B cell (primary cell): ENCODE results near the gene IL10RA. TPM values are rescaled to one million over a fixed set of nuclear protein-coding genes. Genes with fewer than 3 reads are reported as not detected.

ENCODE experiments used
- ATAC-seq: fragments of 200-7000 bp; cut with Tn5 transposase; one replicate; pipeline ENCODE4 v1.10.0; 2021; ENCODE audit warnings: low read depth, mild to moderate bottlenecking, moderate number of reproducible peaks, moderate library complexity
- CTCF ChIA-PET: fragments of 350-600 bp; sonication (Branson Sonifier 250); formaldehyde crosslinking; loops from one replicate; lab custom pipeline; 2021; ENCODE audit warnings: antibody characterized with exemption, inconsistent platforms; lab: Charles Lee
- POLR2A ChIA-PET: fragments of 350-600 bp; sonication (Branson Sonifier 250); formaldehyde crosslinking; loops from one replicate; lab custom pipeline; 2021; ENCODE audit warnings: antibody characterized with exemption; lab: Charles Lee
- DNase-seq: peaks from one replicate; pipeline ENCODE4 v3.0.0; 2013
- H2AFZ ChIP-seq: 2 replicates; pipeline ENCODE4 v1.6.1; 2012; ENCODE audit warnings: mild to moderate bottlenecking, low read depth, low read length; ENCODE audit not compliant: insufficient read depth, poor library complexity, severe bottlenecking
- H3K27ac ChIP-seq, 2 donors: 1 replicate in 1 of 2; 2 replicates in 1 of 2; pipeline ENCODE4 v1.5.1; 2012 to 2013; ENCODE audit warnings: low read length in 2 of 2, mild to moderate bottlenecking in 2 of 2, moderate library complexity in 1 of 2
- H3K27me3 ChIP-seq, 4 experiments: fragments of 200-600 bp in 1 of 4; sonication (generic) in 1 of 4; replicated peaks in 1 of 4; 1 replicate in 2 of 4; 2 replicates in 2 of 4; pipeline versions ENCODE4 v1.6.1 to v1.7.0; 2013 to 2016; ENCODE audit warnings: low read length in 3 of 4, mild to moderate bottlenecking in 2 of 4, mixed read lengths in 1 of 4, moderate library complexity in 1 of 4; ENCODE audit not compliant: insufficient read depth in 4 of 4, control insufficient read depth in 3 of 4; ENCODE audit errors: control extremely low read depth in 1 of 4
- H3K36me3 ChIP-seq, 2 experiments: replicated peaks in 1 of 2; 1 replicate in 1 of 2; 2 replicates in 1 of 2; pipeline versions ENCODE4 v1.6.1 to v1.7.1; 2013; ENCODE audit warnings: low read length in 1 of 2; ENCODE audit not compliant: insufficient read depth in 2 of 2, control insufficient read depth in 1 of 2; ENCODE audit errors: control extremely low read depth in 1 of 2, extremely low read depth in 1 of 2
- H3K4me1 ChIP-seq, 2 donors: fragments of 200-600 bp in 1 of 2; sonication (generic) in 1 of 2; 1 replicate in 1 of 2; 2 replicates in 1 of 2; pipeline versions ENCODE4 v1.5.1 to v1.6.1; 2013 to 2017; ENCODE audit warnings: low read length in 2 of 2; ENCODE audit not compliant: control insufficient read depth in 2 of 2, insufficient read depth in 2 of 2
- H3K4me2 ChIP-seq: replicated peaks from 2 replicates; pipeline ENCODE3; 2012; ENCODE audit warnings: mild to moderate bottlenecking, low read depth, low read length; ENCODE audit not compliant: poor library complexity, severe bottlenecking
- H3K4me3 ChIP-seq, 5 experiments: fragments of 200-600 bp in 1 of 5; sonication (generic) in 1 of 5; 1 replicate in 3 of 5; 2 replicates in 2 of 5; pipeline versions ENCODE4 v1.5.1 to v1.7.0; 2011 to 2016; ENCODE audit warnings: low read length in 4 of 5, mild to moderate bottlenecking in 4 of 5, low read depth in 2 of 5, control low read depth in 1 of 5, moderate library complexity in 1 of 5; ENCODE audit not compliant: insufficient read depth in 1 of 5; ENCODE audit errors: control extremely low read depth in 1 of 5, extremely low read depth in 1 of 5
- H3K79me2 ChIP-seq: fragments of 200-600 bp; sonication (generic); one replicate; pipeline ENCODE4 v1.6.0; 2016; ENCODE audit warnings: low read length; ENCODE audit not compliant: control insufficient read depth, insufficient read depth
- H3K9ac ChIP-seq: fragments of 200-600 bp; sonication (generic); 2 replicates; pipeline ENCODE4 v1.6.1; 2017; ENCODE audit warnings: mild to moderate bottlenecking, low read length, moderate library complexity
- H3K9me3 ChIP-seq, 3 donors: one replicate each; pipeline versions ENCODE4 v1.6.1 to v1.7.1; 2013; ENCODE audit warnings: low read length in 2 of 3; ENCODE audit not compliant: control insufficient read depth in 2 of 3, insufficient read depth in 1 of 3; ENCODE audit errors: control extremely low read depth in 1 of 3
- H4K20me1 ChIP-seq: 2 replicates; pipeline ENCODE4 v1.6.0; 2012; ENCODE audit warnings: mild to moderate bottlenecking, low read length; ENCODE audit not compliant: insufficient read depth, control insufficient read depth, poor library complexity, severe bottlenecking
- H3K27ac Mint-ChIP-seq: one replicate; pipeline ENCODE4 v1.8.0; 2021; ENCODE audit warnings: mixed read lengths
- H3K27me3 Mint-ChIP-seq: one replicate; pipeline ENCODE4 v1.8.0; 2021; ENCODE audit warnings: mixed read lengths
- H3K4me1 Mint-ChIP-seq: one replicate; pipeline ENCODE4 v1.8.0; 2021; ENCODE audit warnings: mixed read lengths
- H3K4me3 Mint-ChIP-seq: one replicate; pipeline ENCODE4 v1.8.0; 2021; ENCODE audit warnings: mixed read lengths
- H3K9me3 Mint-ChIP-seq: one replicate; pipeline ENCODE4 v1.8.0; 2022; ENCODE audit warnings: mixed read lengths; ENCODE audit not compliant: insufficient read depth
- EZH2 ChIP-seq: IDR thresholded peaks from 2 replicates; pipeline ENCODE4 v1.6.1; 2012; ENCODE audit warnings: borderline replicate concordance, low read depth, mild to moderate bottlenecking, moderate library complexity, low read length; ENCODE audit not compliant: insufficient read depth, poor library complexity, severe bottlenecking
- WGBS: methylation state at CpG from one replicate; pipeline ENCODE4 v1.1.5; 2013; ENCODE audit warnings: missing lambda C conversion rate; ENCODE audit not compliant: insufficient coverage; 5-methylcytosine and 5-hydroxymethylcytosine counted together
- intact Hi-C: fragments of 100-400 bp; cut with micrococcal nuclease; formaldehyde crosslinking; loops from one replicate; pipeline ENCODE4 v1.10.0; 2022
- polyA plus RNA-seq: library from polyadenylated mRNA; depleted of rRNA; stranded (reverse); fragments of >200 nt; gene quantifications from 2 replicates; pipeline ENCODE4 v1.2.3, GENCODE V29; 2012
- total RNA-seq, 2 donors: library from RNA; stranded (reverse); fragments of 120-200 nt in 1 of 2; gene quantifications; 1 replicate in 1 of 2; 2 replicates in 1 of 2; pipeline versions ENCODE4 v1.2.3 to v1.2.4, GENCODE V29; 2013 to 2022
- TF ChIP-seq, protein P1 (sequence below): fragments of 200-600 bp; IDR thresholded peaks from one replicate; pipeline ENCODE4 v1.8.0; 2022; ENCODE audit warnings: antibody characterized with exemption, mild to moderate bottlenecking

Gene IL10RA
- total and polyA plus RNA-seq, 2 donors (not counting 1 experiment from before 2014, with no cell fraction given): 73.3 to 417 TPM

DNA sequence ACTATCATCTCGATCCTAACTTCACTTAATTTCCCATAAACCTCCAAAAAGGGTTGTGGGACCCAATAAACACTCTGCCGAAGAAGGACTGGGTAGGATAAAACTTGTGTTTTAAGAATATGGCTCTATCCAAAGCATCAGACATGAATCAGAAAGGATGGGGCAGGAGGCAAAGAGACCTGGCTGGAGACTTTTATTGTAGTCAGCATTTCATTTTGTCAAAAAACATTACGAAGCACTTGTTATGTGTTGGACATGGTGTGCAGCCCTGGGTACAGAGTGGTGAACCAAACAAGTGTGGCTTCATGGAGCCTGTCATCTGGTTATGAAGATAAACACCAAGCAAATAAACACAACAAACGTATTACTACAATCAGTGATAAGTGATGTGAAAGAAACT, 17.3 kb downstream of the IL10RA start:
- Mint-ChIP-seq H3K4me3 (peak overlapping the region; percentile 56), H3K4me1 (peaks cover 84% of the 10 kb centered on the region), H3K27me3 (no peaks in the 10 kb centered on the region), H3K9me3 (peaks cover 2% of the 10 kb centered on the region), H3K27ac (peak overlapping the region; percentile 99)
- Histone ChIP-seq H3K9ac (no peak overlapping the region), H3K36me3 (peaks cover 0 to 27% of the 10 kb centered on the region in 2 experiments), H4K20me1 (no peaks in the 10 kb centered on the region), H3K4me1 (peaks cover 73 to 79% of the 10 kb centered on the region in 2 donors), H2AFZ (no peak overlapping the region), H3K79me2 (peaks cover 10% of the 10 kb centered on the region), H3K9me3 (peaks cover 0 to 4% (median 4%) of the 10 kb centered on the region in 3 donors), H3K4me2 (peak overlapping the region; percentile 51), H3K27ac (peak overlapping the region; percentile 64 to 99), H3K4me3 (no peak overlapping the region), H3K27me3 (no peaks in the 10 kb centered on the region)
- ChIA-PET POLR2A (interaction anchor here (0.9 to 21.8 kb wide), 6 partner anchors 1 to 56 kb away, joined by 3 to 346 read pairs (median 12); partner anchors contain the start of gene IL10RA), CTCF (interaction anchor here (0.6 to 12.1 kb wide), 9 partner anchors 8 to 196 kb away, joined by 4 to 134 read pairs (median 9); partner anchors contain the start of gene IL10RA)
- WGBS: no CpG with 5 or more reads among the region's 4 CpGs
- ATAC-seq (no peak), DNase-seq (no peak)
- intact Hi-C loops: no loop called here
- no peak for TF ChIP-seq EZH2
- TF ChIP-seq, protein P1, sequence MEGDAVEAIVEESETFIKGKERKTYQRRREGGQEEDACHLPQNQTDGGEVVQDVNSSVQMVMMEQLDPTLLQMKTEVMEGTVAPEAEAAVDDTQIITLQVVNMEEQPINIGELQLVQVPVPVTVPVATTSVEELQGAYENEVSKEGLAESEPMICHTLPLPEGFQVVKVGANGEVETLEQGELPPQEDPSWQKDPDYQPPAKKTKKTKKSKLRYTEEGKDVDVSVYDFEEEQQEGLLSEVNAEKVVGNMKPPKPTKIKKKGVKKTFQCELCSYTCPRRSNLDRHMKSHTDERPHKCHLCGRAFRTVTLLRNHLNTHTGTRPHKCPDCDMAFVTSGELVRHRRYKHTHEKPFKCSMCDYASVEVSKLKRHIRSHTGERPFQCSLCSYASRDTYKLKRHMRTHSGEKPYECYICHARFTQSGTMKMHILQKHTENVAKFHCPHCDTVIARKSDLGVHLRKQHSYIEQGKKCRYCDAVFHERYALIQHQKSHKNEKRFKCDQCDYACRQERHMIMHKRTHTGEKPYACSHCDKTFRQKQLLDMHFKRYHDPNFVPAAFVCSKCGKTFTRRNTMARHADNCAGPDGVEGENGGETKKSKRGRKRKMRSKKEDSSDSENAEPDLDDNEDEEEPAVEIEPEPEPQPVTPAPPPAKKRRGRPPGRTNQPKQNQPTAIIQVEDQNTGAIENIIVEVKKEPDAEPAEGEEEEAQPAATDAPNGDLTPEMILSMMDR: no peak

DNA sequence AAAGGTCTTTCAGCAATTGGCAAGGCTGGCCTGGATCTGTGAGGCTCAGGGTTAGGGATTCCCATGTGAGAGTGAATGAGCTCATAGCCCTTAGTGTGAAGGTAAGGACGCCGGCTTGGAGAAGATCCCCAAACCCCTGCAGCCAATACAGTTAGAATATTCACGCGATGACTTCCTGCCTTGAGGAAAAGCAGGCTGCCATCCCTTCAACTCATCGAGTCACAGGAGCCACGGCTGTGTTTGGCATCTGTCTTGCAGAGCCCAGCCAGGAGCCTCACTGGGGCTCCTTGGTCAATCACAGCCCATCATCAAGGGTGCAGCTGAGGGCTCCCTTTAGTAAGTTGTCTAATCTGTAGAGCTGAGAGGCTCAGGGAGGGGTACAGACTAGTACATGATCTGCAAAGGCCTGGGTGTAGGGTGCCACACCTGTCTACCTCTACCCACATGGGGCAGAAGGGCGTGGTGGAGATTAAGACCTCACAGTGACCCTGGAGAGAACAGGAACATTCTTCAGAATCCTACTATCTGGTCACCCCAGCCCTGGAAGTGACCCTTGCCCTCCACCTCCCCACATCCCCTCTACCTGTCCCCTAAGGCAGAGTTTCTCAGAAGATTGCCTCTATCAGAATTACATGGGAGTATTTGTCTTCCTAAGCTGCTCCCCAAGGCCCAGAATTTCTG, 18.5 kb downstream of the IL10RA start:
- 90% methylated on average over 4 of the region's 7 CpGs for WGBS
- Histone ChIP-seq H3K79me2 (peaks cover 10% of the 10 kb centered on the region), H3K4me2 (peak overlapping the region; percentile 28), H3K4me3 (no peak overlapping the region), H2AFZ (peak overlapping the region; percentile 10), H3K9ac (no peak overlapping the region), H3K4me1 (peaks cover 86 to 88% of the 10 kb centered on the region in 2 donors), H3K27ac (peak overlapping the region; percentile 36 to 99), H4K20me1 (no peaks in the 10 kb centered on the region), H3K36me3 (peaks cover 0 to 15% of the 10 kb centered on the region in 2 experiments), H3K27me3 (no peaks in the 10 kb centered on the region), H3K9me3 (peaks cover 0 to 4% (median 4%) of the 10 kb centered on the region in 3 donors)
- Mint-ChIP-seq H3K9me3 (peaks cover 2% of the 10 kb centered on the region), H3K4me1 (peaks cover 94% of the 10 kb centered on the region), H3K27ac (peak overlapping the region; percentile 99), H3K27me3 (no peaks in the 10 kb centered on the region), H3K4me3 (peak overlapping the region; percentile 56)
- intact Hi-C loops: loop anchor here (5.0 kb wide), 1 partner anchor 32 kb away; no protein-coding TSS in a partner anchor
- no peak for TF ChIP-seq EZH2
- TF ChIP-seq, protein P1: no peak
- ChIA-PET POLR2A (interaction anchor here (1.5 to 20.9 kb wide), 3 partner anchors 11 to 54 kb away, joined by 6 to 346 read pairs (median 7); partner anchors contain the start of gene IL10RA), CTCF (interaction anchor here (0.6 to 10.5 kb wide), 10 partner anchors 17 to 921 kb away, joined by 3 to 133 read pairs (median 4); partner anchors contain the start of genes BCL9L and IL10RA)
- no peak for DNase-seq
- ATAC-seq: no peak
